ENCODE results near the gene PPM1D.
"Not testable (repeated sequence)": the region's sequence is repeated elsewhere in the genome, so short reads cannot be mapped to it uniquely, and the experiment has no call there.

The PPM1D gene

DNA sequence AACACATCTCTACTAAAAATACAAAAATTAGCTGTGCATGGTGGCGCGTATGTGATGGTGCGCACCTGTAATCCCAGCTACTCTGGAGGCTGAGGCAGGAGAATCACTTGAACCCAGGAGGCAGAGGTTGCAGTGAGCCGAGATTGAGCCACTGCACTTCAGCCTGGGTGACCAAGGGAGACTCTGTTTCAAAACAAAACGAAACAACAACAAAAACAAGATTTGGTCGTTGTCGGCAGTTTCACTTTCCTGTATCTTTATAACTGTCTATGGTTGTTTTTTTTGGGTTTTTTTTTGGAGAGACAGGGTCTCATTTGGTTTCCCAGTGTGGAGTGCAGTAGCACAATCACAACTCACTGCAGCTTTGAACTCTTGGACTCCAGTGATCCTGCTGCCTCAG lies 68.7 kb downstream of the PPM1D start:
- DNase-seq (ENCODE audit: low read depth): not testable (repeated sequence)

DNA sequence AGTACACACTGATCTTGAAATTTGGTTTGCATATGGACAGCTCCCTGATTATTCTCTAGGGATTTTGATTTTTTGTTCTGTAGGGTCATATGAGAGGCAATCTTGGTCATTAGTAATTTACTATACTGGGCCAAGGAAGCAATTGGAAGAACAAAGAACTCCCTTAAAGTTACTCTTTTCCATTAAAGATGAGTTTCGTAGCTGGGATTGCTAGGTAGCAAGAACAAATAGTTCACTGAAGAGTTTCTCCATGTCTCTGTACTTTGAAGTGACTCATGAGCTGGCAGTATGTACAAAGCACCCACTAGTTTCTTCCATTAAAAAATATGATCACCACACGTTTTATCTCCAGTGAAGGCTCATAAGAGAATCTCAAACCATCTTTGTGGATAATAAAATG lies 71.5 kb downstream of the PPM1D start:
- DNase-seq (ENCODE audit: low read depth): no peak

DNA sequence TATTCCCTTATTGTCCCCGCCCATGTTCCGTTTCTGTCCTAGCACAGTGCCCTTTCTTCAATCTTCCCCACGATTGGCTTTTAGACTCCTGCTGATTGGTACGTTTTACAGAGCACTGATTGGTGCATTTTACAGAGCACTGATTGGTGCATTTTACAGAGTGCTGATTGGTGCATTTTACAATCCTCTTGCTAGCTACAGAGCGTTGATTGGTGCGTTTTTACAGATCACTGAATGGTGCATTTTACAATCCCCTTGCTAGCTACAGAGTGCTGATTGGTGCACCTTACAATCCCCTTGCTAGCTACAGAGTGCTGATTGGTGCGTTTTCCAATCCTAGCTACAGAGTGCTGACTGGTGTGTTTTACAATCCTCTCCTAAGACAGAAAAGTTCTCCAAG lies 74.6 kb downstream of the PPM1D start:
- DNase-seq (ENCODE audit: low read depth): not testable (repeated sequence)

GRCh38 chr17:60675997-60676396 lies 76.0 kb downstream of the PPM1D start:
- DNase-seq (ENCODE audit: low read depth): no peak

DNA sequence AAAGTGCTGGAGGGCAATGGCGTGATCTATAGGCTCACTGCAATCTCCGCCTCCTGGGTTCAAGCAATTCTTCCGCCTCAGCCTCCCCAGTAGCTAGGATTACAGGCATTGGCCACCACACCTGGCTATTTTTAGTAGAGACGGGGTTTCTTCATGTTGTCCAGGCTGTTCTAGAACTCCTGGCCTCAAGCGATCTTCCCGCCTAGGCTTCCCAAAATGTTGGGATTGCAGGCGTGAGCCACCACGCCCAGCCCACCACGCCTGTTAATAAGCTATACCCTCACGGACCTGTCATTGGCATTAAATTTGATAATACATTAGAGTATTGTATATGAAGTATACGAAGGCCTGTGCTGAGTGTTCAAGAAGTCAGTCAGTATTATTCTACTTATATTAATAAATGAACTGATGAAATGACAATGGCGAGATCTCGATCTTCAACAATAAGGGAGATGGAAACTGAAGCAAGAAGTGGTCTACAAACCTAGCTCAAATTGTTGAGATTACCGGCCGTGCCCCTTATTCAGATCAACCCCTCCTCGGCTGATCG lies 76.8 kb downstream of the PPM1D start:
- no peak for DNase-seq (ENCODE audit: low read depth)

DNA sequence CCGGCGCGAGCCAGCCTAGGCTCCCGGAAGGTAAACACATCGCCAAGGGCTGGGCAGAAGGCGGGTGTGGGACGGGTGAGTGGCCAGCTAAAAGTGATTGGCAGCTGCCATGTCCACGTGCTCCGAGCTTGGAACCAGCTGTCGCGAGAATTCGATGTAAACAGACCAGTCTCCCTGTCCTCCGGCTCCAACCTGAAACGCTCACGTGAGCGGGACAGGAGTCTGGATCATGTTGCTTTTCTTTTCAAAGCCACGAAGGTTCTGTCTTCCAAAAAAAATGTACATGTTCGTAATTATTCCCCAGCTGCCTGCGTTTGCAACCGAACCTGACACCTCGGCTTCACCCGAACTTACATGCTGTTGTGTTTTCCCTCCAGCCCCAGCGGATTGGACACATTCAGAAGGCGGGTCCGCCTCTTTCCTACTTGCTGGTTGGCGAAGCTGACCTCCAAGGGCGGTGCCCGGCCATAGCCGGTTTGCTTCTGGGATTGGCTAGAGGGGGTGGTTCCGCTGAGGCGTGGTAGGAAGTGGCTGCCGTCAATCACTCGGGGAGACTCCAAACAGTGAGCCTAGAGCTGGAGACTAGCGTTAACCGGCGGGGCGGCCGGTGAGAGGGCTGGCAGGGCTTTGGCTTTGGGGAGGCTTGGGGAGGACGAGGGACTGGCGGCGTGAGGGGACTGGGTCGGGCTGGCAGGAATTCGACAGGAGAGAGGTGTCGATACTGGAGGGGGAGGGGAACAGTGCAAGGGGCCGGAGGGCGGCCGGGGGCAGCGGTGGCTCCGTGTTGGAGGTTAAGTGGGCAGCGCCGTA lies 77.5 kb downstream of the PPM1D start, which contains the start of gene BCAS3:
Gene BCAS3, plus strand, starts transcription at position 544 of the 810 bp plus-strand sequence.
- DNase-seq (ENCODE audit: low read depth): peak; percentile 99

DNA sequence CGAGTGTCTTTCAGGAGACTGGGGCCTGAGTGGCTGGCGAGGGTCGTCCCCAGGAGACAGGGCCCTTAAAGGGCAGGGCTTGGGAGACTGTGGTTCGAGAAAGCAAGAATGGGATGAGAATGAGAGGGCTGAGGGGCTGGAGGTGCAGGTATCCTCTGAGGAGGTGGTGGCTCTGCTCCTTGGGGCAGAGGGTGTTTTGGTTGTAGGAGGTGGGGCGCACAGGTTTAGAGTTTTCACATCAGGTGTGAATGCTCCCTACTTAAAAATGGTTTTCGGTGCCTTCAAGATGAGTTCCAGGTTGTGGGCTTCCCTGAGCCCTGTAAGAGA lies 78.1 kb downstream of the PPM1D start:
- DNase-seq (ENCODE audit: low read depth): no peak

DNA sequence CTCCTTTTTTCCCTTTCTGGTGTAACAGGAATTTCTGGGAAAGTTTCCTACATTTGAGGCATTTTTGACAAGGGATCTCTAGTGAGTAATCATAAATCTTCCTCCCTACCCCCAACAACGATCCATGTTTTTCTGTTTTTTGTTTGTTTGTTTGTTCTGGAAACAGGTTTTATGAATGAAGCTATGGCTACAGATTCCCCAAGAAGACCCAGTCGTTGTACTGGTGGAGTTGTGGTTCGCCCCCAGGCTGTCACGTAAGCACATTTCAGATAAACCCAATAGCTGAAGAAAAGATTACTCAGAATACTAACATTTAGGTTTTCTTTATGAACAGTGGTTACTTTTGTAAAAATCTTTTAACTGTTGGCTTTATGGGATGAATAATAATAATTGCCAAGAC lies 79.3 kb downstream of the PPM1D start:
- no peak for DNase-seq (ENCODE audit: low read depth)

DNA sequence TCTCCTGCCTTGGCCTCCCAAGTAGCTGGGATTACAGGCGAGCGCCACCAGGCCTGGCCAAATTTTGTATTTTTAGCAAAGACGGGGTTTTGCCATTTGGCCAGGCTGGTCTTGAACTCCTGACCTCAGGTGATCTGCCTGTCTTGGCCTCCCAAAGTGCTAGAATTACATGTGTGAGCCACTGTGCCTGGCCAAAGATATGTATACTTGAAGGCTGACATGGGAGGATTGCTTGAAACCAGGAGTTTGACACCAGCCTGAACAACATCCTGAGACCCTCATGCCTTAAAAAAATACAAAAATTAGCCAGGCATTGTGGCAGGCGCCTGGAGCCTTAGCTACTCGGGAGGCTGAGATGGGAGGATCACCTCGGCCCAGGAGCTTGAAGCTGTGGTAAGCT lies 80.8 kb downstream of the PPM1D start:
- no peak for DNase-seq (ENCODE audit: low read depth)

DNA sequence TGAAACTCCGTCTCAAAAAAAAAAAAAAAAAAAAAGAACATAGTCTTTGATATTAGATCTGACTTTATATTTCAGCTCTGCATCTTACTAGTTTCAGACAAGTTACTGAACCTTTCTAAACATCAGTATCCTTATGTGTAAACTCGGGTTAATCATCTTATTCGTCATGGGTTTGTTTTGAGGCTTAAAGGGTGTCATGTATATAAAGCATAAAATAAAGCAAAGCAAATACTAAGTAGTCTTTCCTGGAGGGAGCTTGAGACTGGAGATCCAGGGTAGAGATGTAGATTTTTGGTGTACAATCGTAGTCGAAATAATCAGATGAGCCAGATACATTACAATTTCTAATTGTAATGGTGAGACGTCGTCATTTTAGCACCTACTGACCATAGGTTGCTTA lies 85.4 kb downstream of the PPM1D start:
- no peak for DNase-seq (ENCODE audit: low read depth)

GRCh38 chr17:60695960-60696359 lies 96.0 kb downstream of the PPM1D start:
- no peak for DNase-seq (ENCODE audit: low read depth)

DNA sequence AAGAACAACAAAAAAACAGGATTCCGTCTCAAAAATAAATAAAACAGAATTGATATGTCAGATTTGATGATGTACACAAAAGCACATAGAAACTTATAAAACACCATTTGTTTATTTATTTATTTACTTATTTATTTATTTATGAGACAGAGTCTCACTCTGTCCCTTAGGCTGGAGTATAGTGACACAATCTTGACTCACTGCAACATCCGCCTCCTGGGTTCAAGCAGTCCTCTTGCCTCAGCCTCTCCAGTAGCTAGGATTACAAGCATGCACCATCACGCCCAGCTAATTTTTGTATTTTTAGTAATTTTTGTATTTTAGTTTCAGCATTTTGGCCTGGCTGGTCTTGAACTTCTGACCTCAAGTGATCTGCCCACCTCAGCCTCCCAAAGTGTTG lies 99.1 kb downstream of the PPM1D start:
- DNase-seq (ENCODE audit: low read depth): no peak

DNA sequence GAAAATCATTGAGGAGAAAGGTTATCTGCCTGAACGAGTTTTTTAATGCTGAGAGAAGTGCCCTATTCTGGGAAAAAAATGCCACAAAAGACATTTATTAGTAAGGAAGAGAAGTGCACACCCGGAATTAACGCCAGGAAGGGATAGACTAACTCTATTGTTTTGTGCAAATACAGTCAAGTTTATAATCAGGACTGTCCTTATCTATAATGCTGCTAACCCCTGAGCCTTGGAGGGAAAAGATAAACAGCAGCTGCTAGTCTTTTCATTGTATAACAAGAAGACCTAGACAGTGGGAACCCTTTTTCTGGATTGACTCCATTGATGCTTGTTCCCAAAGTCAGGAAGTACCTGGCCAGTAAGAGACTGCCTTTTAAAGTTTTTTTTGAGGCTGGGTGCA lies 104.2 kb downstream of the PPM1D start:
- DNase-seq (ENCODE audit: low read depth): no peak

DNA sequence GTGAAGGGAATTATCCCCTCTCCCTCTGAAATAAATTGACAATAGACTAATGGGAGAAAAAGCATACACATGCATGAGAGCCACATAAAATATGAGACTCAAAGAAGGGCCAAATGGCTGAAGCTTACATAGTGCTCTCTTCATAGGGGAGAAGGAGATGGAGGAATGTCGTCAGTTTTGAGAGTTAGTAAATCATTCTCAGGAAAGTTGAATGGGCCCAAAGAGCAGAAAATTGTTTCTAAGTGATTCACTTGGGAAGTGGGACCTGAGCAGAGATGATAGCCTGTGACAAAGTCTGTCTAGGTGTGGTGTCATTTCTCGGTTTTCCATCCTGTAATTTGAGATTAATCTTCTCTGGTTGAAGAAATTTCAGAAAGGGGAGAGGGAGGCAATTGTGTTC lies 112.7 kb downstream of the PPM1D start:
- no peak for DNase-seq (ENCODE audit: low read depth)

GRCh38 chr17:60713608-60714007 lies 113.6 kb downstream of the PPM1D start:
- DNase-seq (ENCODE audit: low read depth): no peak
